Measurements from ENCODE around the gene IFNG-AS1. TPM values are rescaled to one million over a fixed set of nuclear protein-coding genes. Genes with fewer than 3 reads are reported as not detected.

Gene IFNG-AS1
- total RNA-seq, 1 experiment from 2014 or later = not detected

- no peak for TF ChIP-seq TCF7L2 (IDR thresholded peaks at IDR 0.05; ENCODE audit: borderline replicate concordance, extremely low read depth, insufficient read depth, insufficient read length)
These were observed 23.5 kb downstream of the IFNG-AS1 start (continued) for GRCh38 chr12:68012712-68013111.

- intact Hi-C loops (cut with micrococcal nuclease) = no loop called here
- Histone ChIP-seq H3K9me2 (ENCODE audit: insufficient read depth) (no peaks in the 10 kb centered on the region; the same call in 1 of the 2 replicates), H4K20me1 (ENCODE audit: insufficient read depth) (no peaks in the 10 kb centered on the region), H3K4me2 (ENCODE audit: low read length) (no peak overlapping the region), H3K4me1 (ENCODE audit: control insufficient read depth in 1 of 2, insufficient read depth in 2 of 2, low read length in 2 of 2) (no peaks in the 10 kb centered on the region), H3K9me3 (ENCODE audit: control insufficient read depth in 1 of 2, insufficient read depth in 1 of 2, low read depth in 1 of 2, low read length in 2 of 2) (no peaks in the 10 kb centered on the region), H3K27me3 (ENCODE audit: insufficient read depth, low read length) (no peaks in the 10 kb centered on the region), H2AFZ (ENCODE audit: low read depth, low read length, poor library complexity, severe bottlenecking) (no peak overlapping the region), H3K79me2 (ENCODE audit: insufficient read depth, low read length) (no peaks in the 10 kb centered on the region), H3K4me3 (replicated peaks in 1 of 2; ENCODE audit: low read depth in 1 of 2, low read length in 2 of 2) (no peak overlapping the region), H3K27ac (ENCODE audit: low read depth, low read length) (no peak overlapping the region), H3K9ac (ENCODE audit: low read length) (no peak overlapping the region), H3K36me3 (ENCODE audit: control insufficient read depth in 1 of 2, insufficient read depth in 2 of 2, low read length in 2 of 2) (no peaks in the 10 kb centered on the region)
- ChIA-PET POLR2A (no interaction called here), RAD21 (ENCODE audit: low non-redundant PET in 1 of 2, low total read pairs in 2 of 2, uncharacterized antibody in 2 of 2, unreplicated experiment in 2 of 2) (no interaction called here), CTCF (no interaction called here)
- DNase-seq (ENCODE audit: low read depth, low spot score) (no peak), ATAC-seq (no peak)
- TF ChIP-seq YY1 (IDR thresholded peaks at IDR 0.05; ENCODE audit: extremely low read depth, insufficient replicate concordance, low read depth, low read length) = no peak
- TF ChIP-seq REST (IDR thresholded peaks at IDR 0.05; ENCODE audit: low read depth) = no peak
- TF ChIP-seq ATF3 (IDR thresholded peaks at IDR 0.05) = no peak
- TF ChIP-seq SRF (IDR thresholded peaks at IDR 0.05; ENCODE audit: low read depth) = no peak
- no peak for TF ChIP-seq POLR2AphosphoS5 (IDR thresholded peaks at IDR 0.05; ENCODE audit: low read depth, low read length)
- TF ChIP-seq ZFX (IDR thresholded peaks at IDR 0.05) = no peak
- TF ChIP-seq FOSL1 (IDR thresholded peaks at IDR 0.05; ENCODE audit: low read depth) = no peak
- no peak for TF ChIP-seq EZH2 (IDR thresholded peaks at IDR 0.05)
- no TSS peak for BruUV-seq (replicated peaks)
These were observed 23.9 kb downstream of the IFNG-AS1 start for GRCh38 chr12:68013181-68013580.
